Sigmoid colon (tissue), 7 donors: ENCODE data around the gene HERC4. TPM values are rescaled to one million over a fixed set of nuclear protein-coding genes. Genes with fewer than 3 reads are reported as not detected.

Experiments used
- DNase-seq: peaks from one replicate; pipeline ENCODE4 v3.0.0-alpha.2; 2019
- H3K27ac ChIP-seq, 4 donors: fragments of 200-600 bp; sonication (generic); one replicate each; pipeline ENCODE4 v1.5.1; 2016 to 2019; ENCODE audit warnings: mild to moderate bottlenecking in 1 of 4
- H3K27me3 ChIP-seq, 3 donors: fragments of 200-600 bp; sonication (generic); one replicate each; pipeline ENCODE4 v1.5.1; 2019; ENCODE audit warnings: mild to moderate bottlenecking in 1 of 3
- H3K36me3 ChIP-seq, 4 donors: fragments of 200-600 bp; sonication (generic); one replicate each; pipeline ENCODE4 v1.5.1; 2016 to 2019
- H3K4me1 ChIP-seq, 4 donors: fragments of 200-600 bp; sonication (generic); one replicate each; pipeline ENCODE4 v1.5.1; 2017 to 2019
- H3K4me3 ChIP-seq, 4 donors: fragments of 200-600 bp; sonication (generic); one replicate each; pipeline ENCODE4 v1.5.1; 2017 to 2019; ENCODE audit warnings: mild to moderate bottlenecking in 2 of 4, moderate library complexity in 1 of 4
- H3K9me3 ChIP-seq, 4 donors: fragments of 200-600 bp in 3 of 4; sonication (generic) in 3 of 4; one replicate each; pipeline versions ENCODE4 v1.5.1 to v1.6.1; 2013 to 2019
- CTCF ChIP-seq, 4 experiments: fragments of 450-650 bp in 3 of 4; fragments of 200-600 bp in 1 of 4; IDR thresholded peaks; one replicate each; pipeline ENCODE4 v1.5.1; 2016 to 2019; ENCODE audit warnings: antibody characterized with exemption in 4 of 4, mild to moderate bottlenecking in 3 of 4, moderate library complexity in 2 of 4
- EP300 ChIP-seq, 4 donors: sonication (generic); formaldehyde crosslinking; IDR thresholded peaks; one replicate each; pipeline ENCODE4 v1.6.1; 2017; ENCODE audit warnings: antibody characterized with exemption in 4 of 4
- POLR2A ChIP-seq, 2 donors: fragments of 450-650 bp; IDR thresholded peaks; one replicate each; pipeline ENCODE4 v1.6.1; 2016; ENCODE audit warnings: antibody characterized with exemption in 2 of 2, mild to moderate bottlenecking in 2 of 2, moderate library complexity in 2 of 2
- POLR2AphosphoS5 ChIP-seq, 4 donors: sonication (generic); formaldehyde crosslinking; IDR thresholded peaks; one replicate each; pipeline ENCODE4 v1.6.1; 2017; ENCODE audit warnings: antibody characterized with exemption in 4 of 4
- whole genome bisulfite sequencing, 2 donors: extraction: QIAGEN DNeasy Blood & Tissue Kit; methylation state at CpG; one replicate each; pipeline ENCODE4 v1.1.7; 2013; 5-methylcytosine and 5-hydroxymethylcytosine counted together
- intact Hi-C: fragments of 100-400 bp; cut with DNase I; formaldehyde crosslinking; loops from one replicate; pipeline ENCODE4 v1.15.1; 2023
- polyA plus RNA-seq, 3 donors: library from polyadenylated mRNA; stranded (reverse); fragments of 200-250 nt; gene quantifications; one replicate each; pipeline ENCODE4 v1.2.3, GENCODE V29; 2013
- total RNA-seq, 4 donors: library from RNA; depleted of rRNA; stranded (reverse); fragments of >200 nt; gene quantifications; one replicate each; pipeline ENCODE4 v1.1.0, GENCODE V29; 2016
- donor health status: healthy with polysubstance abuse.
- donor health status: Bipolar disorder and iron deficiency.
- donor health status: healthy.

HERC4 gene
- total and polyA plus RNA-seq, 7 donors = 15.0 to 54.3 (median 49.2) TPM

GRCh38 chr10:68112837-68113236, 37.8 kb upstream of the HERC4 start:
- no peak for TF ChIP-seq EP300 (IDR thresholded peaks at IDR 0.05)
- no peak for TF ChIP-seq POLR2AphosphoS5 (IDR thresholded peaks at IDR 0.05)
- TF ChIP-seq POLR2A (IDR thresholded peaks at IDR 0.05) = no peak
- H3K27me3 ChIP-seq = no peaks in the 10 kb centered on the region
- intact Hi-C loops = no loop called here
- no peak overlapping the region for H3K4me3 ChIP-seq
- H3K4me1 ChIP-seq = peaks cover 0 to 10% (median 5%) of the 10 kb centered on the region in 4 donors
- no peaks in the 10 kb centered on the region for H3K9me3 ChIP-seq
- WGBS, 2 donors = 98% methylated on average over 1 of the region's 1 CpG
- DNase-seq = no peak
- no peak overlapping the region for H3K27ac ChIP-seq
- no peaks in the 10 kb centered on the region for H3K36me3 ChIP-seq

GRCh38 chr10:68111584-68111983, 36.5 kb upstream of the HERC4 start:
- DNase-seq = no peak
- no peaks in the 10 kb centered on the region for H3K36me3 ChIP-seq
- TF ChIP-seq EP300 (IDR thresholded peaks at IDR 0.05) (no peak), CTCF (IDR thresholded peaks at IDR 0.05) (no peak), POLR2AphosphoS5 (IDR thresholded peaks at IDR 0.05) (no peak), POLR2A (IDR thresholded peaks at IDR 0.05) (no peak)
- intact Hi-C loops = no loop called here
- H3K27ac ChIP-seq = no peak overlapping the region
- H3K27me3 ChIP-seq = no peaks in the 10 kb centered on the region
- peaks cover 0 to 10% (median 5%) of the 10 kb centered on the region in 4 donors for H3K4me1 ChIP-seq
- 89 to 91% methylated on average over 2 of the region's 2 CpGs for WGBS, 2 donors
- H3K9me3 ChIP-seq = no peaks in the 10 kb centered on the region
- no peak overlapping the region for H3K4me3 ChIP-seq

- TF ChIP-seq POLR2AphosphoS5 (IDR thresholded peaks at IDR 0.05) (no peak), POLR2A (IDR thresholded peaks at IDR 0.05) (no peak), CTCF (IDR thresholded peaks at IDR 0.05) (no peak), EP300 (IDR thresholded peaks at IDR 0.05) (no peak)
- H3K27ac ChIP-seq = peak overlapping the region in 1 of 4 donors; percentile 28
- H3K4me1 ChIP-seq = peaks cover 0 to 10% (median 5%) of the 10 kb centered on the region in 4 donors
- DNase-seq = no peak
- H3K27me3 ChIP-seq = no peaks in the 10 kb centered on the region
- no peaks in the 10 kb centered on the region for H3K9me3 ChIP-seq
- H3K36me3 ChIP-seq = no peaks in the 10 kb centered on the region
- no peak overlapping the region for H3K4me3 ChIP-seq
- WGBS, 2 donors = 83 to 84% methylated on average over 2 of the region's 2 CpGs
- intact Hi-C loops = no loop called here
These were observed 34.9 kb upstream of the HERC4 start for GRCh38 chr10:68110027-68110426.

- intact Hi-C loops = no loop called here
- Histone ChIP-seq H3K27me3 (no peaks in the 10 kb centered on the region), H3K4me3 (no peak within 1 kb of the TSS), H3K9me3 (no peaks in the 10 kb centered on the region), H3K27ac (peak within 1 kb of the TSS in 1 of 4 donors; percentile 28), H3K36me3 (no peaks in the 10 kb centered on the region), H3K4me1 (peaks cover 0 to 10% (median 5%) of the 10 kb centered on the region in 4 donors)
- TF ChIP-seq POLR2AphosphoS5 (IDR thresholded peaks at IDR 0.05) (no peak), EP300 (IDR thresholded peaks at IDR 0.05) (no peak), POLR2A (IDR thresholded peaks at IDR 0.05) (no peak), CTCF (IDR thresholded peaks at IDR 0.05) (no peak)
- DNase-seq = no peak
- 83 to 90% methylated on average over 3 of the region's 3 CpGs for WGBS, 2 donors
These were observed 34.2 kb upstream of the HERC4 start, which contains the start of gene MYPN for GRCh38 chr10:68109331-68109730. TSS of gene MYPN (plus strand) at chr10:68109488. CDS start at chr10:68121439, 11,951 bp downstream.

GRCh38 chr10:68108653-68109052, 33.6 kb upstream of the HERC4 start:
- H3K4me3 ChIP-seq = no peak overlapping the region
- no peaks in the 10 kb centered on the region for H3K27me3 ChIP-seq
- TF ChIP-seq POLR2A (IDR thresholded peaks at IDR 0.05) (no peak), POLR2AphosphoS5 (IDR thresholded peaks at IDR 0.05) (no peak), EP300 (IDR thresholded peaks at IDR 0.05) (no peak), CTCF (IDR thresholded peaks at IDR 0.05) (no peak)
- H3K36me3 ChIP-seq = no peaks in the 10 kb centered on the region
- intact Hi-C loops = no loop called here
- H3K27ac ChIP-seq = no peak overlapping the region
- H3K9me3 ChIP-seq = no peaks in the 10 kb centered on the region
- DNase-seq = no peak
- H3K4me1 ChIP-seq = peaks cover 0 to 10% (median 5%) of the 10 kb centered on the region in 4 donors
- 91 to 96% methylated on average over 11 of the region's 11 CpGs for WGBS, 2 donors
